Measurements from ENCODE around the gene PRAMEF7.
"Not testable (repeated sequence)": the region's sequence is repeated elsewhere in the genome, so short reads cannot be mapped to it uniquely, and the experiment has no call there.

GRCh38 chr1:12947480-12947879 lies 31.1 kb downstream of the PRAMEF7 start, which contains the start of gene PRAMEF6:
- not testable (repeated sequence) for TF ChIP-seq TCF4 (CRISPR knock-in tag; IDR thresholded peaks at IDR 0.05; ENCODE audit: borderline replicate concordance); ZFP30 (CRISPR knock-in tag; IDR thresholded peaks at IDR 0.05); TSHZ2 (CRISPR knock-in tag; IDR thresholded peaks at IDR 0.05)
